K562 (cell line): ENCODE results near the gene MYO15A.

Source experiments
- BRF1 ChIP-seq: IDR thresholded peaks from 3 replicates; pipeline ENCODE4 v1.6.1; 2011; ENCODE audit warnings: borderline replicate concordance, mild to moderate bottlenecking; ENCODE audit not compliant: insufficient read length; ENCODE audit errors: extremely low read depth
- CTCF ChIP-seq, 3 experiments: IDR thresholded peaks in 2 of 3; conservative IDR thresholded peaks in 1 of 3; 2 replicates each; pipeline ENCODE4 v1.5.1; 2011 to 2012; ENCODE audit warnings: low read length in 3 of 3, mild to moderate bottlenecking in 3 of 3, control low read depth in 2 of 3, improper control_type of control experiment in 1 of 3, inconsistent platforms in 1 of 3, low read depth in 1 of 3, mixed read lengths in 1 of 3, moderate library complexity in 1 of 3; ENCODE audit not compliant: insufficient read depth in 2 of 3
- HMG20B ChIP-seq: fragments of 250-450 bp; sonication (Bioruptor Pico); IDR thresholded peaks from 2 replicates; pipeline ENCODE4 v1.5.0; 2021; ENCODE audit warnings: mild to moderate bottlenecking
- PHF8 ChIP-seq: fragments of 200-600 bp; sonication (generic); IDR thresholded peaks from 2 replicates; pipeline ENCODE4 v1.6.1; 2012; ENCODE audit warnings: mixed run types, mild to moderate bottlenecking, inconsistent platforms, low read length, moderate library complexity, borderline replicate concordance
- RAD21 ChIP-seq, 2 experiments: fragments of 250-450 bp in 1 of 2; fragments of 450-650 bp in 1 of 2; sonication (Bioruptor Pico) in 1 of 2; formaldehyde crosslinking in 1 of 2; IDR thresholded peaks in 1 of 2; conservative IDR thresholded peaks in 1 of 2; 2 replicates each; pipeline versions ENCODE4 v1.4.0 to v1.8.0; 2020 to 2022; ENCODE audit warnings: mild to moderate bottlenecking in 2 of 2, moderate library complexity in 1 of 2
- ZNF184 ChIP-seq: sonication (generic); formaldehyde crosslinking; IDR thresholded peaks from 2 replicates; pipeline ENCODE4 v1.5.0; 2020; ENCODE audit warnings: missing genetic modification reagents
- TF ChIP-seq, protein P1 (sequence below): sonication (generic); formaldehyde crosslinking; IDR thresholded peaks from 2 replicates; pipeline ENCODE4 v1.8.1; 2022; ENCODE audit warnings: missing genetic modification reagents

DNA sequence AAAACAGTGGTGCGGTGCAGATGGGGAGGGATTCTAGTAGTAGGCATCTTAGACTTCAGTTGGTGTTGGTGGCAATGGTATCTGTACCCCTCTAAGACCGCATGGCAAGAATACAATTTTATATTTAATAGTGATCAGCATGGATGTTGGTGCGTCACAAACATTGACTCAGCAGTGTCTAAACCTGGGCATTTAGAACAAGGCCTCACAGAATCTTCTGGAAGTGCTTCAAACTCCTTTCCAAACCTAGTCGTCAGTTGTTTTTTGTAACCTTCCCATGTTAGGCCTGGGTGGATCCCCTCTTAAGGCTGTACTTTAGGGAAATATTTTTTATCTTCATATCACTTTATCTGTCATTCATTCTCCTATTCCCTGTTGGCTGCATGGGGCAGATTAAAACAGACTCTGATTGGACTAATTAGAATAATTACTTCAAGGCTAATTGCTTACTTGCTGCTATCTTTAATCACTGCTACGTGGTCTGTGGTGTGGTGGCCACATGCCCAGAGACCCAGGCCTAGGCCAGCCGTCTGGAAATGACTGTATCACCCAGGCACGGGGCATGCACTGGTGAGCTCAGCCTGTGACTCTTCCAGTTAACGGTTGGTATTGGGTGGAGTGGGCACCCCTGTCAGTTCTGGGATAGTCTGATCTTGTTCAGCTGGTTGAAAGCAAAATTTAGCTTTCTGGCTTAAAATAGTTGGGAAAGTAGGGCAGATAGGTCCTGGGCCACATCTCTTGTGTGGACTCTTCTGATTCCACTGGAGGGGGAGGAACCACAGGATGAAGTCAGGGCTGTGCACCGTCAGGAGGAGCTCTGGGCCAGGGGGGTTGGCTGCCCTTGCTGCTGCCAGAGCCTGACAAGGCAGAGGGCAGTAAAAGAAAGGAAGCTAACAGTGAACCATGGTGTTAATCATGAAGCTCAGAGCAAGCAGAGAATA is 79.5 kb downstream of the MYO15A start:
- no peak for TF ChIP-seq RAD21 (CRISPR knock-in tag; conservative IDR thresholded peaks at IDR 0.05 in 1 of 2, IDR thresholded peaks at IDR 0.05 in 1 of 2)
- TF ChIP-seq HMG20B (CRISPR knock-in tag) = no peak
- TF ChIP-seq BRF1 = no peak
- TF ChIP-seq ZNF184 (CRISPR knock-in tag) = no peak
- TF ChIP-seq PHF8 = no peak
- TF ChIP-seq, protein P1, sequence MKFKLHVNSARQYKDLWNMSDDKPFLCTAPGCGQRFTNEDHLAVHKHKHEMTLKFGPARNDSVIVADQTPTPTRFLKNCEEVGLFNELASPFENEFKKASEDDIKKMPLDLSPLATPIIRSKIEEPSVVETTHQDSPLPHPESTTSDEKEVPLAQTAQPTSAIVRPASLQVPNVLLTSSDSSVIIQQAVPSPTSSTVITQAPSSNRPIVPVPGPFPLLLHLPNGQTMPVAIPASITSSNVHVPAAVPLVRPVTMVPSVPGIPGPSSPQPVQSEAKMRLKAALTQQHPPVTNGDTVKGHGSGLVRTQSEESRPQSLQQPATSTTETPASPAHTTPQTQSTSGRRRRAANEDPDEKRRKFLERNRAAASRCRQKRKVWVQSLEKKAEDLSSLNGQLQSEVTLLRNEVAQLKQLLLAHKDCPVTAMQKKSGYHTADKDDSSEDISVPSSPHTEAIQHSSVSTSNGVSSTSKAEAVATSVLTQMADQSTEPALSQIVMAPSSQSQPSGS = no peak
- no peak for TF ChIP-seq CTCF (IDR thresholded peaks at IDR 0.05 in 2 of 3, conservative IDR thresholded peaks at IDR 0.05 in 1 of 3; ENCODE audit: insufficient read depth in 2 of 3, low read depth in 1 of 3, low read length in 3 of 3)
